Lower leg skin (tissue), 4 donors: ENCODE measurements around the gene WRAP53. TPM values are rescaled to one million over a fixed set of nuclear protein-coding genes. Genes with fewer than 3 reads are reported as not detected.

Source experiments
- DNase-seq, 2 donors: peaks; one replicate each; pipeline ENCODE4 v3.0.0-alpha.2; 2019; ENCODE audit warnings: low spot score in 2 of 2
- H3K4me3 ChIP-seq: fragments of 200-600 bp; sonication (generic); 2 replicates; pipeline ENCODE4 v1.5.1; 2017; ENCODE audit warnings: mild to moderate bottlenecking, low read depth; ENCODE audit not compliant: poor library complexity, severe bottlenecking
- CTCF ChIP-seq, 3 donors: fragments of 450-650 bp; IDR thresholded peaks; one replicate each; pipeline ENCODE4 v1.5.1; 2016; ENCODE audit warnings: antibody characterized with exemption in 3 of 3, mild to moderate bottlenecking in 3 of 3, moderate library complexity in 2 of 3
- POLR2A ChIP-seq, 2 donors: fragments of 450-650 bp; IDR thresholded peaks; one replicate each; pipeline ENCODE4 v1.6.1; 2016 to 2017; ENCODE audit warnings: antibody characterized with exemption in 2 of 2, mild to moderate bottlenecking in 1 of 2, moderate library complexity in 1 of 2
- WGBS, 2 donors: methylation state at CpG; one replicate each; pipeline ENCODE4 v1.1.5; 2018; 5-methylcytosine and 5-hydroxymethylcytosine counted together
- intact Hi-C: fragments of 100-400 bp; cut with DNase I; formaldehyde crosslinking; loops from one replicate; pipeline ENCODE4 v1.15.0; 2023; ENCODE audit warnings: low total_unique reads
- total RNA-seq, 4 donors: library from RNA; depleted of rRNA; stranded (reverse); fragments of >200 nt; gene quantifications; one replicate each; pipeline ENCODE4 v1.1.0, GENCODE V29; 2016

The WRAP53 gene
- total RNA-seq, 4 donors from 2014 or later: 1.1 to 5.4 (median 4.5) TPM

- H3K4me3 ChIP-seq: peak overlapping the region; percentile 16
- 6% methylated on average over 29 to 42 of the region's 50 CpGs for WGBS, 2 donors
- intact Hi-C loops: no loop called here
- no peak for DNase-seq
- no peak for TF ChIP-seq CTCF (IDR thresholded peaks at IDR 0.05)
- TF ChIP-seq POLR2A (IDR thresholded peaks at IDR 0.05): no peak
These were observed 17.3 kb downstream of the WRAP53 start for GRCh38 chr17:7705269-7706255.

- 83 to 85% methylated on average over 3 of the region's 3 CpGs for WGBS, 2 donors
- intact Hi-C loops: no loop called here
- no peak overlapping the region for H3K4me3 ChIP-seq
These were observed 18.5 kb downstream of the WRAP53 start for GRCh38 chr17:7706631-7707354.

GRCh38 chr17:7707446-7707845, 19.2 kb downstream of the WRAP53 start:
- DNase-seq: no peak
- no peak overlapping the region for H3K4me3 ChIP-seq
- intact Hi-C loops: no loop called here
- TF ChIP-seq CTCF (IDR thresholded peaks at IDR 0.05) (no peak), POLR2A (IDR thresholded peaks at IDR 0.05) (no peak)
- 75 to 82% methylated on average over 9 of the region's 9 CpGs for WGBS, 2 donors

More at GRCh38 chr17:7706631-7707354, 18.5 kb downstream of the WRAP53 start:
- no peak for DNase-seq
- no peak for TF ChIP-seq POLR2A (IDR thresholded peaks at IDR 0.05)
- TF ChIP-seq CTCF (IDR thresholded peaks at IDR 0.05): no peak

GRCh38 chr17:7707858-7708750, 19.8 kb downstream of the WRAP53 start:
- no peak for TF ChIP-seq POLR2A (IDR thresholded peaks at IDR 0.05)
- TF ChIP-seq CTCF (IDR thresholded peaks at IDR 0.05): no peak
- DNase-seq: no peak
- intact Hi-C loops: no loop called here
- 82 to 87% methylated on average over 22 of the region's 22 CpGs for WGBS, 2 donors
- H3K4me3 ChIP-seq: no peak overlapping the region

GRCh38 chr17:7709031-7709430, 20.8 kb downstream of the WRAP53 start:
- no peak for DNase-seq
- H3K4me3 ChIP-seq: no peak overlapping the region
- WGBS, 2 donors: 89 to 90% methylated on average over 9 to 11 of the region's 11 CpGs
- intact Hi-C loops: no loop called here
- TF ChIP-seq POLR2A (IDR thresholded peaks at IDR 0.05) (no peak), CTCF (IDR thresholded peaks at IDR 0.05) (no peak)
